ENCODE measurements around the gene GNB3. TPM values are rescaled to one million over a fixed set of nuclear protein-coding genes. Genes with fewer than 3 reads are reported as not detected.
A peak's percentile ranks its signal among the peaks of the same experiment; 100 is the strongest.

GNB3 gene
- total and polyA plus RNA-seq, 2 of the 4 experiments (the other 2 are of a cell fraction): 0.72 to 20.5 TPM

GRCh38 chr12:6823182-6824084, 17.3 kb upstream of the GNB3 start:
- no peak overlapping the region for H2BK120ac ChIP-seq (ENCODE audit: low read depth, low read length)
- H3K27ac ChIP-seq (ENCODE audit: insufficient read depth, low read length): no peak overlapping the region
- no peak overlapping the region for H3K4ac ChIP-seq (ENCODE audit: low read depth, low read length)
- ChIA-PET POLR2A (ENCODE audit: unreplicated experiment) (interaction anchor here (0.6 to 0.9 kb wide), 2 partner anchors 10 to 289 kb away, joined by 5 to 8 read pairs; partner anchors contain the start of gene GAPDH), CTCF (no interaction called here)
- 93% methylated on average over 3 of the region's 12 CpGs; no CpG with 5 or more reads in 1 of the 2 experiments for WGBS, 2 experiments (ENCODE audit: extremely low coverage in 2 of 2, insufficient read length in 1 of 2)
- 0 out of 2 replicates have a peak overlapping the region, but pooled peaks have one; percentile 1 for H4K91ac ChIP-seq (ENCODE audit: insufficient read depth, low read depth, low read length)
- no peak overlapping the region for H2BK15ac ChIP-seq (ENCODE audit: low read depth, low read length)
- no TSS peak for BruUV-seq (replicated peaks)
- in situ Hi-C loops (cut with MboI; ENCODE audit: low sequenced_read_pairs) (loop anchor here (10.0 kb wide), 1 partner anchor 209 kb away; no protein-coding TSS in a partner anchor), intact Hi-C loops (cut with micrococcal nuclease) (loop anchor here (2.0 kb wide), 1 partner anchor 207 kb away; no protein-coding TSS in a partner anchor), dilution Hi-C loops (cut with HindIII; ENCODE audit: low sequenced_read_pairs, unreplicated experiment) (no loop called here)
- peak overlapping the region; percentile 8; the same call in 1 of the 2 replicates for H2AK5ac ChIP-seq (ENCODE audit: low read depth, low read length)
- H2BK5ac ChIP-seq (ENCODE audit: low read depth, low read length, poor library complexity, severe bottlenecking): no peak overlapping the region
- H3K56ac ChIP-seq (ENCODE audit: extremely low read depth, insufficient read depth, low read length): no peak overlapping the region
- H3K4me1 ChIP-seq (ENCODE audit: control insufficient read depth, insufficient read depth, low read length): peaks cover 18% of the 10 kb centered on the region
- H2AFZ ChIP-seq (replicated peaks; ENCODE audit: low read length, poor library complexity): peak overlapping the region; percentile 38
- no peaks in the 10 kb centered on the region for H3K9me3 ChIP-seq (ENCODE audit: control insufficient read depth, insufficient read depth, low read length)
- ATAC-seq (ENCODE audit: low read depth): no peak
- peaks cover 0 to 32% of the 10 kb centered on the region in 2 experiments; a peak in 2 of 4 replicates for H3K79me1 ChIP-seq (ENCODE audit: low read depth in 1 of 2, low read length in 2 of 2)
- H3K9me1 ChIP-seq (ENCODE audit: insufficient read depth, low read length): peaks cover 2% of the 10 kb centered on the region; the same call in 1 of the 2 replicates
- no peak overlapping the region for H3K9ac ChIP-seq (ENCODE audit: low read depth, low read length)
- H2BK20ac ChIP-seq (ENCODE audit: low read depth, low read length): no peak overlapping the region; the same call in 1 of the 2 replicates
- no peak for DNase-seq
- no peaks in the 10 kb centered on the region for H3K36me3 ChIP-seq (ENCODE audit: control insufficient read depth, insufficient read depth, low read length)
- no peak overlapping the region for H3K14ac ChIP-seq (replicated peaks; ENCODE audit: low read depth, low read length)
- no peak overlapping the region for H3K18ac ChIP-seq (ENCODE audit: low read depth, low read length)
- H4K5ac ChIP-seq (ENCODE audit: low read depth, low read length): no peak overlapping the region
- no peak overlapping the region for H3K4me3 ChIP-seq (ENCODE audit: insufficient read depth, low read depth, low read length)
- H2AK9ac ChIP-seq (replicated peaks; ENCODE audit: low read depth, low read length, poor library complexity): peak overlapping the region; percentile 69
- H3K4me2 ChIP-seq (ENCODE audit: low read depth, low read length): no peak overlapping the region
- no peak overlapping the region for H4K8ac ChIP-seq (ENCODE audit: low read depth in 2 of 2, low read length in 2 of 2)
- no peak overlapping the region for H3K23ac ChIP-seq (ENCODE audit: low read depth, low read length)
- H4K20me1 ChIP-seq (ENCODE audit: insufficient read depth, low read length): no peaks in the 10 kb centered on the region
- peaks cover 2% of the 10 kb centered on the region; the same call in 1 of the 2 replicates for H3K27me3 ChIP-seq (ENCODE audit: control insufficient read depth, insufficient read depth, low read length)
- no peak for TF ChIP-seq ELK1 (IDR thresholded peaks at IDR 0.05; ENCODE audit: borderline replicate concordance, low read depth, low read length)
- TF ChIP-seq RCOR1 (IDR thresholded peaks at IDR 0.05; ENCODE audit: insufficient replicate concordance, low read length): no peak
- TF ChIP-seq USF2 (IDR thresholded peaks at IDR 0.05; ENCODE audit: low read depth, low read length): no peak
- TF ChIP-seq MAFK (IDR thresholded peaks at IDR 0.05; ENCODE audit: low read depth, low read length): no peak
- TF ChIP-seq CHD1 (IDR thresholded peaks at IDR 0.05; ENCODE audit: low read depth, low read length): no peak
- TF ChIP-seq MAZ (IDR thresholded peaks at IDR 0.05; ENCODE audit: borderline replicate concordance, low read depth, low read length): no peak
- no peak for TF ChIP-seq FOS (IDR thresholded peaks at IDR 0.05; ENCODE audit: low read depth, low read length)
- TF ChIP-seq BHLHE40 (IDR thresholded peaks at IDR 0.05; ENCODE audit: low read depth, low read length): no peak
- no peak for TF ChIP-seq POLR2A (IDR thresholded peaks at IDR 0.05; ENCODE audit: low read depth, low read length)
- TF ChIP-seq CTCF (conservative IDR thresholded peaks at IDR 0.05; ENCODE audit: low read depth, low read length): no peak
- TF ChIP-seq MXI1 (IDR thresholded peaks at IDR 0.05; ENCODE audit: borderline replicate concordance, low read depth, low read length): no peak
- no peak for TF ChIP-seq NFE2L2 (IDR thresholded peaks at IDR 0.05; ENCODE audit: low read depth, low read length)
- no peak for TF ChIP-seq CEBPB (IDR thresholded peaks at IDR 0.05; ENCODE audit: low read depth, low read length)
